OCI-LY3 (cell line): Measurements from ENCODE around the gene DAGLA.

Experiments
- H2AFZ ChIP-seq: fragments of 200-600, 300-600 bp; shearing (Covaris generic); 2 replicates; pipeline ENCODE4 v1.6.0; 2014; ENCODE audit warnings: antibody characterized with exemption, low read depth, low read length
- H3K27ac ChIP-seq: fragments of 200-600, 300-600 bp; sonication (generic); 2 replicates; pipeline ENCODE4 v1.5.1; 2014; ENCODE audit warnings: mild to moderate bottlenecking, low read length, moderate library complexity, mixed read lengths
- H3K27me3 ChIP-seq: fragments of 200-600, 300-600 bp; sonication (generic); 2 replicates; pipeline ENCODE4 v1.6.1; 2014; ENCODE audit warnings: low read depth, low read length, mixed read lengths
- H3K36me3 ChIP-seq: fragments of 200-600, 300-600 bp; sonication (generic); replicated peaks from 2 replicates; pipeline ENCODE3; 2014; ENCODE audit warnings: low read depth, low read length, mixed read lengths
- H3K4me1 ChIP-seq: fragments of 300-600, 200-600 bp; sonication (generic); 2 replicates; pipeline ENCODE4 v1.6.1; 2014; ENCODE audit warnings: low read length, mixed read lengths
- H3K4me2 ChIP-seq: fragments of 200-600, 300-600 bp; sonication (generic); 2 replicates; pipeline ENCODE4 v1.6.1; 2014; ENCODE audit warnings: low read length, mixed read lengths
- H3K4me3 ChIP-seq: fragments of 300-600, 200-600 bp; sonication (generic); 2 replicates; pipeline ENCODE4 v1.5.1; 2014; ENCODE audit warnings: antibody characterized with exemption, mild to moderate bottlenecking, low read length, moderate library complexity
- H3K79me2 ChIP-seq: fragments of 300-600, 200-600 bp; shearing (Covaris generic); 2 replicates; pipeline ENCODE4 v1.6.1; 2014; ENCODE audit warnings: mild to moderate bottlenecking, low read length, mixed read lengths
- H3K9ac ChIP-seq: fragments of 300-600, 200-600 bp; shearing (Covaris generic); 2 replicates; pipeline ENCODE4 v1.6.0; 2014; ENCODE audit warnings: mild to moderate bottlenecking, low read length, moderate library complexity
- H3K9me3 ChIP-seq: fragments of 200-600, 300-600 bp; shearing (Covaris generic); 2 replicates; pipeline ENCODE4 v1.6.1; 2014; ENCODE audit warnings: low read length, mixed read lengths; ENCODE audit not compliant: insufficient read depth
- H4K20me1 ChIP-seq: fragments of 200-600, 300-600 bp; sonication (generic); 2 replicates; pipeline ENCODE4 v1.6.1; 2016; ENCODE audit warnings: low read length, mixed read lengths; ENCODE audit not compliant: insufficient read depth
- EZH2phosphoT487 ChIP-seq: fragments of 200-600 bp; shearing (Covaris generic); IDR thresholded peaks from 2 replicates; pipeline ENCODE4 v1.6.1; 2018; ENCODE audit warnings: antibody characterized with exemption, mixed run types, low read depth
- TF ChIP-seq, protein P1 (sequence below): fragments of 200-600, 300-600 bp; sonication (generic); IDR thresholded peaks from 2 replicates; pipeline ENCODE4 v1.5.1; 2014; ENCODE audit warnings: antibody characterized with exemption, low read length, low read depth

Gene DAGLA

DNA sequence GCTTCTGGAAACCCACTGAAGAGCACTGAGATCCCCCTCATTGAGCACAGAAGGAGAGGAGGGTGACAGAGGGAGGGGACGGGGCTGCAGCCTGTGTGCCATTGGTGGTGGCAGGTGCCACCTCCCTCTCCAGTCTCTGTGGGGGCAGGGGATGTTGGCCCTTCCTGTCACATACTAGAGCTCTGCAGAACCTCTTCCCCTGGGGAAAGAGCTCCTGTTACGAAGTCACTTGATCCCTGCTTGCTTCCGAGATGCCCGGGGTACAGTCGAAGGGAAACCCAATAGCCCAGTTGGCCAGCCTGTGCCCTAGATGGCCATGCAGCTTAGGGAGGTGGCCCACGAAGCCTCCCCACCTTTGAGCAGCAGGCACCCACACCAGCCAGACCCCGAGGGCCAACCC, 29.4 kb downstream of the DAGLA start:
- TF ChIP-seq EZH2phosphoT487: no peak
- TF ChIP-seq, protein P1, sequence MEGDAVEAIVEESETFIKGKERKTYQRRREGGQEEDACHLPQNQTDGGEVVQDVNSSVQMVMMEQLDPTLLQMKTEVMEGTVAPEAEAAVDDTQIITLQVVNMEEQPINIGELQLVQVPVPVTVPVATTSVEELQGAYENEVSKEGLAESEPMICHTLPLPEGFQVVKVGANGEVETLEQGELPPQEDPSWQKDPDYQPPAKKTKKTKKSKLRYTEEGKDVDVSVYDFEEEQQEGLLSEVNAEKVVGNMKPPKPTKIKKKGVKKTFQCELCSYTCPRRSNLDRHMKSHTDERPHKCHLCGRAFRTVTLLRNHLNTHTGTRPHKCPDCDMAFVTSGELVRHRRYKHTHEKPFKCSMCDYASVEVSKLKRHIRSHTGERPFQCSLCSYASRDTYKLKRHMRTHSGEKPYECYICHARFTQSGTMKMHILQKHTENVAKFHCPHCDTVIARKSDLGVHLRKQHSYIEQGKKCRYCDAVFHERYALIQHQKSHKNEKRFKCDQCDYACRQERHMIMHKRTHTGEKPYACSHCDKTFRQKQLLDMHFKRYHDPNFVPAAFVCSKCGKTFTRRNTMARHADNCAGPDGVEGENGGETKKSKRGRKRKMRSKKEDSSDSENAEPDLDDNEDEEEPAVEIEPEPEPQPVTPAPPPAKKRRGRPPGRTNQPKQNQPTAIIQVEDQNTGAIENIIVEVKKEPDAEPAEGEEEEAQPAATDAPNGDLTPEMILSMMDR: no peak
- Histone ChIP-seq H3K79me2 (no peaks in the 10 kb centered on the region), H3K27ac (no peak overlapping the region), H2AFZ (no peak overlapping the region), H3K4me2 (no peak overlapping the region), H3K4me3 (no peak overlapping the region), H3K27me3 (peaks cover 3% of the 10 kb centered on the region; the same call in 1 of the 2 replicates), H3K9ac (no peak overlapping the region), H3K36me3 (no peaks in the 10 kb centered on the region), H3K4me1 (no peaks in the 10 kb centered on the region), H4K20me1 (no peaks in the 10 kb centered on the region), H3K9me3 (no peaks in the 10 kb centered on the region)

DNA sequence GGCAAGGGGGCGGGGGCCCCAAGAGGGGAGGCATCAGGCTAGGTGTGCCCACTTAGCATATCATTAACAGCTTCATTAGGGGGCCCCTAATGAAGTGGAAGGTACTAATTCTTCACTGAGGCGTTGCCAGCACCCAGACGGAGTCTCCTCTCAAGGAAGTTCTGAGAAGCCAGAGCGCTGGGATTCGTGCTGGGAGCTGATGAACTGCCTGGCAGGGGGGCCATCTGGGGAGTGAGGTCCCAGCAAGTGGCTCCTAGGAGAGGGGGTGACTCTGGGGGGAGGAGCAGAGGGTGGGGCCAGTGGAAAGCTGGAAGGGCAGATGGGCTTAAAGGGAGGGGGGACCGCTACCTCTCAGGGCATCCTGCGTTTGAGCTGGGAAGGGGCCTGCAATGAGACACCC, 29.8 kb downstream of the DAGLA start:
- H3K36me3 ChIP-seq: no peaks in the 10 kb centered on the region

DNA sequence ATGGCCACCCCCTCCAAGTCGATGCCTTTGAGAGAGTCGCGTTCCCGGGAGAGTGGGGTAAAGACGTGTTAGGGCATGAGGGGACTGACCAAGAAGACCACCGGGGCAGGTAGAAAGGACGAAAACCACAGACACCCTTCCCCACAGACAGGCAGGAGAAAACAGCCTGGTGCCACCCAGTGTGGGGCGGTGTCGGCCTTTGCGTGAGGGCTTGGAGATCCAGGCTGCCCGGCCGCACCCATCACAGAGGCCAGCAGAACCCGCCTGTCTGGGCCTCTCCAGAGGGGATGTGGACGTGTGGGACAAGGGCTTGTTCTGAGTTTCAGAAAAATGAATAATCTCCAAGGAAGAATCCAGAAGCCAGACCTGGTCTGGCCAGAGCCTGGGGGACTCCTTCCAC, 30.8 kb downstream of the DAGLA start:
- Histone ChIP-seq H3K4me2 (no peak overlapping the region), H3K27ac (no peak overlapping the region), H3K4me1 (no peaks in the 10 kb centered on the region), H3K9me3 (no peaks in the 10 kb centered on the region), H3K36me3 (no peaks in the 10 kb centered on the region), H3K79me2 (no peaks in the 10 kb centered on the region), H2AFZ (no peak overlapping the region), H3K4me3 (no peak overlapping the region), H4K20me1 (no peaks in the 10 kb centered on the region), H3K27me3 (peaks cover 17% of the 10 kb centered on the region; the same call in 1 of the 2 replicates), H3K9ac (no peak overlapping the region)
- TF ChIP-seq, protein P1: no peak
- TF ChIP-seq EZH2phosphoT487: no peak

More for the DNA sequence above, 29.8 kb downstream of the DAGLA start:
- Histone ChIP-seq H3K4me3 (no peak overlapping the region), H3K4me2 (no peak overlapping the region), H3K9me3 (no peaks in the 10 kb centered on the region), H3K4me1 (no peaks in the 10 kb centered on the region), H4K20me1 (no peaks in the 10 kb centered on the region), H2AFZ (no peak overlapping the region), H3K27ac (no peak overlapping the region), H3K27me3 (peaks cover 8% of the 10 kb centered on the region; the same call in 1 of the 2 replicates), H3K79me2 (no peaks in the 10 kb centered on the region), H3K9ac (no peak overlapping the region)
- TF ChIP-seq, protein P1: no peak
- no peak for TF ChIP-seq EZH2phosphoT487

DNA sequence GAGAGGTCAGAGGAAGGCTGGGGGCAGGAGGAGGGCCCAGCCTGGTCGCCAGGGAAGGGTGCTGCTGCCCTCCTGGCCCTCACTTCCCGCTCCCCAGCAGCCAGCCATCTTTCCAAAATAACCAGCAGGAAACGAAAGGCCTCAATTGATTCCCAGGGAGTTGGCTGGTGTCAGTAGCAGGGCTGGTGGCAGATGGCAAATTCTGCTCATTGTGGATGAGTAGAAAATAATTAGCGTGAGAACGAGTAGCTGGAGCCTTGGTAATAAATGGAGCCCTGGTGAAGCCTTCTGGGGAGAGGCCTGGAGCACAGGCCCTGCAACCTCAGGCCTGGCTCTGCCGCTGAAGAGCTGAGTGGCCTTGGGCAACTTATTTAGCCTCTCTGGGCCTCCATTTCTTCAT, 31.3 kb downstream of the DAGLA start:
- H3K9ac ChIP-seq: no peak overlapping the region
- no peaks in the 10 kb centered on the region for H3K9me3 ChIP-seq
- TF ChIP-seq, protein P1: no peak
- no peak for TF ChIP-seq EZH2phosphoT487
- H3K36me3 ChIP-seq: no peaks in the 10 kb centered on the region
- H3K4me1 ChIP-seq: no peaks in the 10 kb centered on the region
- no peaks in the 10 kb centered on the region for H3K79me2 ChIP-seq
- H2AFZ ChIP-seq: no peak overlapping the region
- no peak overlapping the region for H3K27ac ChIP-seq
- peaks cover 17% of the 10 kb centered on the region; the same call in 1 of the 2 replicates for H3K27me3 ChIP-seq
- H3K4me2 ChIP-seq: no peak overlapping the region
- H3K4me3 ChIP-seq: no peak overlapping the region
- H4K20me1 ChIP-seq: no peaks in the 10 kb centered on the region
